ENCODE data around the gene DNAH17. TPM values are rescaled to one million over a fixed set of nuclear protein-coding genes. Genes with fewer than 3 reads are reported as not detected.

DNAH17 gene
- total RNA-seq, 1 experiment from 2014 or later: 0.69 TPM

- peaks cover 0 to 18% of the 10 kb centered on the region in 2 experiments; a peak in 3 of 4 replicates for H3K4me1 ChIP-seq (ENCODE audit: control insufficient read depth in 1 of 2, insufficient read depth in 2 of 2, low read length in 2 of 2)
- H3K9ac ChIP-seq (ENCODE audit: low read length): no peak overlapping the region
- H3K4me2 ChIP-seq (ENCODE audit: low read length): no peak overlapping the region
- POLR2A ChIA-PET: no interaction called here
- CTCF ChIA-PET: interaction anchor here (1.6 kb wide), 1 partner anchor 9 kb away, joined by 4 read pairs; no protein-coding TSS in a partner anchor
- no peak overlapping the region for H2AFZ ChIP-seq (ENCODE audit: low read depth, low read length, poor library complexity, severe bottlenecking)
- no peaks in the 10 kb centered on the region for H4K20me1 ChIP-seq (ENCODE audit: insufficient read depth)
- RAD21 ChIA-PET (ENCODE audit: low non-redundant PET in 1 of 2, low total read pairs in 2 of 2, uncharacterized antibody in 2 of 2, unreplicated experiment in 2 of 2): no interaction called here
- TF ChIP-seq EZH2phosphoT487 (IDR thresholded peaks at IDR 0.05; ENCODE audit: borderline replicate concordance) (no peak), ZBTB33 (IDR thresholded peaks at IDR 0.05; ENCODE audit: extremely low read depth, insufficient replicate concordance, low read length) (no peak), ATF3 (IDR thresholded peaks at IDR 0.05) (no peak), CBX3 (IDR thresholded peaks at IDR 0.05; ENCODE audit: low read depth) (no peak), POLR2AphosphoS5 (IDR thresholded peaks at IDR 0.05; ENCODE audit: low read depth, low read length) (no peak), POLR2A (IDR thresholded peaks at IDR 0.05; ENCODE audit: borderline replicate concordance, extremely low read depth, insufficient read depth, insufficient read length) (no peak), YY1 (IDR thresholded peaks at IDR 0.05; ENCODE audit: extremely low read depth, insufficient replicate concordance, low read depth, low read length) (no peak), EGR1 (IDR thresholded peaks at IDR 0.05; ENCODE audit: low read depth) (no peak), RAD21 (IDR thresholded peaks at IDR 0.05; ENCODE audit: low read depth) (no peak), JUND (IDR thresholded peaks at IDR 0.05) (no peak), ZNF274 (IDR thresholded peaks at IDR 0.05; ENCODE audit: low read depth, low read length) (no peak), EZH2 (IDR thresholded peaks at IDR 0.05) (no peak), CEBPB (IDR thresholded peaks at IDR 0.05; ENCODE audit: low read depth) (no peak), REST (IDR thresholded peaks at IDR 0.05; ENCODE audit: low read depth) (no peak), TCF7L2 (IDR thresholded peaks at IDR 0.05; ENCODE audit: borderline replicate concordance, extremely low read depth, insufficient read depth, insufficient read length) (no peak), MAX (IDR thresholded peaks at IDR 0.05) (no peak), ELF1 (IDR thresholded peaks at IDR 0.05; ENCODE audit: borderline replicate concordance, low read depth) (no peak), SRF (IDR thresholded peaks at IDR 0.05; ENCODE audit: low read depth) (no peak), SIN3A (IDR thresholded peaks at IDR 0.05; ENCODE audit: low read depth) (no peak)
- H3K4me3 ChIP-seq (replicated peaks in 1 of 2; ENCODE audit: low read depth in 1 of 2, low read length in 2 of 2): no peak overlapping the region
- no peak overlapping the region for H3K27ac ChIP-seq (ENCODE audit: low read depth, low read length)
- H3K36me3 ChIP-seq (ENCODE audit: control insufficient read depth in 1 of 2, insufficient read depth in 2 of 2, low read length in 2 of 2): no peaks in the 10 kb centered on the region
- DNase-seq (ENCODE audit: low read depth, low spot score): no peak
- intact Hi-C loops (cut with micrococcal nuclease): no loop called here
- BruUV-seq (replicated peaks): no TSS peak
- H3K79me2 ChIP-seq (ENCODE audit: insufficient read depth, low read length): no peaks in the 10 kb centered on the region
- no peaks in the 10 kb centered on the region for H3K27me3 ChIP-seq (ENCODE audit: insufficient read depth, low read length)
- H3K9me2 ChIP-seq (ENCODE audit: insufficient read depth): no peaks in the 10 kb centered on the region
- ATAC-seq: no peak
- no peaks in the 10 kb centered on the region for H3K9me3 ChIP-seq (ENCODE audit: control insufficient read depth in 1 of 2, insufficient read depth in 1 of 2, low read depth in 1 of 2, low read length in 2 of 2)
Observed at GRCh38 chr17:78488156-78488555, 89.0 kb downstream of the DNAH17 start.

Measured in HCT116 (cell line).